CD4-positive, alpha-beta T cell treated with Interferon gamma for 1 hour (primary cell): ENCODE data around the gene ZFAND2B.
"Not testable (repeated sequence)": the region's sequence is repeated elsewhere in the genome, so short reads cannot be mapped to it uniquely, and the experiment has no call there.

Experiments used
- DNase-seq: peaks from one replicate; pipeline ENCODE4 v3.0.0-alpha.2; 2020

ZFAND2B gene

DNA sequence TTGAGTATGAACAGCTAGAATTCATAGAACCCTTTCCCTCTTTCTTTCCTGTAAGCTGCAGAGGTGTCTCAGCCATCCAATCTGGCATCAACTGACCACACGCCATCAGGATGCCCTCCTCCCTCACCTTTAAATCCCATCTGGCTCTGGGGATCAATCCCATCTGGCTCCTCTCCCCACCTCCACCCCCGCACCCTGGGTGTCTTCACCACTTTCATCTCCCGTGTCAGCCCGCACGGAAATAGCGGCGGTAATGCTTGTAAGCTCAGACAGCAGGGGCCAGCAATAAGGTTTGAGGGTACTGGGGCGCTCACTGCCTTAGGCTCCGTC, 46.0 kb downstream of the ZFAND2B start:
- DNase-seq = no peak

DNA sequence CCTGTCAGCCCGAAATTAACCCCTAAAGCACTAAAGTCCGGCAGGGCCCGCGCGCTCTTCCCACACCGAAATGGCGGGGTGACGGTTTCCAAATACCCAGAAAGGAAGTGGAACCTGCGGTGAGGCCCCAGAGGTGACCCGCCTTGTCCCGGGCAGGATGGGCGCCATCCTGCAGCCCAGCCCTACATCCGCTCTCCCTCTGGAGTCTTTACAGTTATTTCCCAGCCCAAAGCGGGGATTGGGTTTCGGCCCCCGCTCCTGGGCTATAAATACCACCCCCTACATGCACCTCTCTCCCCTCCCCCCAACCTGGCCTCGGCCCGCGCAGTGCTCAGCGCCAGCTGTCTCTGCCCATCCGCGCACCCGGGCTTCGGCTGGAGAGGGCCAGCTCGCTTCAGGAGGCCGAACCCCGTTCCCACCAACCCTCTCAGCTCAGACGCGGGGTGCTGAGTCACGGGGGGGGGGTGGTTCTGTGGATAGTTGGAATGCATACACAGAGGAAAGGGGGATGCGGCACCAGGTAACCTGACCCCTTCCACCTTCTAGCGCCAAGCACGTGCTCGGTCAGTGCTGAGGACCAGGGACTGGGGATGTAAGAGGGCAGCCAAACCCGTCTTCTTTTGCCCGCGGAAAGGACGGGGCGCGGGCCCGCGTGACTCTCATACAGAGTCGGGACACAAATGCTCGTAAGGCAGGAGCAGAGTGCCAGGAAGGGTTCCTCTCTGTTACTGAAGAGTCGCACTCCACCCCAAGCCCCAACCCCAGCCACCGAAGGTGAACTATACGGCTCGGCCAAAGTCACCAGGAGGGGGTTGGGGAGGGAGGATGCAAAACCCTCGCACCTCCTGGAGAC, 46.5 kb downstream of the ZFAND2B start, which contains the start of gene TUBA4B:
Gene TUBA4B (plus strand): TSS at position 344 of the 853 bp plus-strand sequence. CDS start 165 bp downstream, at position 509.
- DNase-seq = peak; percentile 36

DNA sequence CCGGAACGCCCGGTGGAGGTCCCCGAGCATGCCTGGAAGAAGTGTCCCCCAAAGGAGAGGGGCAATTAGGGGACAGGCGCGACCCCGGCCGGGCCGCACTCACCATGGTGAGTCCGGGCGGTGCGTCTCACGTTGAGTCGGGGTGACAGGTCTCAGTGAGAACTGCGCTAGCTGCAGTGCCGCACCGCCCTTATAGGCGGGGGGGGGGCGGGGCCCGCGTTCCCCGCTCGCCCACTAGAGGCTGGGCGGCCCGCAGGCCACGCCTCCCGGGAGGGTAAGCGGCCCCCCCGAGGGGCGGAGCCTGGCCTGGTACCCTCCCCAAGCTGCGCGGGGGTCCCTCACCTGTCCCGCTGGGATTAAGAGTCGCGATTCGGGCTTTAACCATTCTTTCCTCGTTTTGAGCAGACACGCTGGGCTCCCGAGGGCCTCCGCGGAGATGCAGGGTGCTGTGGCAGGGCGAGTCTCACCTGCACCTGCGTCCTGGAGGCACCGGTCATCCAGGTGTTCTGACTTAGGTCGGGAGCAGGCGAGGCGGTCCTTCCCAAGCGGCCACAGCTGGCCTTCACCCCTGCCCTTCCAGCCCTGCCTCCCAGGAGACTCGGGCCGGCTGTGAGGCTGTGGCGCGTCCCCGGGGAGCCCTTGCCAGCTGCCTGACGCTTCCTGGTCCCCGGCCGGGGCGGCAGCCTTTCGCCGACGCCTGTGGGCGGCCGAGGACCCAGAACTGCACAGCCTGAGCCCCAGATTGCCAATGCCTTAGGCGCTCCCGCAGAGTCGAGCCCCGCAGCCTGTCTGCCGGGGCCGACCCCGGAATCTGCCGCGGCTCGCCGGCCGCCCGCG, 47.4 kb downstream of the ZFAND2B start, which contains the start of gene TUBA4A:
Gene TUBA4A (minus strand): TSS at position 166 of the 837 bp plus-strand sequence. CDS start 60 bp downstream, at position 106.
- peak; percentile 92 for DNase-seq

DNA sequence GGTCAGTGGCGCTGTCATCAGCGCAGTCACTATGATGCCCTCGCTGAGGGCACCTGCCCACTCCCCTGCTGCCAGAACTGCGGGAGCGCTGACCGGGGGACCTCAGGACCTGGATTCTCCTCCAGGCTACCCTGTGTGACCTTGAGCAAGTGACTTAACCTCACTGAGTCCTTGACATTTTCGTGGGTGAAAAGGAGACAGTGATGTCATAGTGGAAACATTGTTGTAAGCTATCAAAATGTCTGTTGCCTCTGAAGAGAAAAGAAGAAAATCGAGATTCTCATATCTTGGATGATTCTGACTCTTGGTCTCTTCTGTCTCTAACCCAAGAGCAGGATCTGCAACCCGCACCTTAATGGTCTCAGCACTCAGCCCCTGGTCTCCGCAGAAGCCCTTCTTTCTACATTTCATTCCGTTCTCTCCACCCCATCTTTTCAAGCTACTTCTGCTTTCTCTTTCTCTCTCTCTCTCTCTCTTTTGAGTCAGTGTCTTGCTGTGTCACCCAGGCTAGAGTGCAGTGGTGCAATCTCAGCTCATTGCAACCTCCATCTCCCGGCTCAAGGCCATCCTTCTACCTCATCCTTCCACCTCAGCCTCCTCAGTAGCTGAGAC, 48.1 kb downstream of the ZFAND2B start:
- DNase-seq = peak; percentile 57

DNA sequence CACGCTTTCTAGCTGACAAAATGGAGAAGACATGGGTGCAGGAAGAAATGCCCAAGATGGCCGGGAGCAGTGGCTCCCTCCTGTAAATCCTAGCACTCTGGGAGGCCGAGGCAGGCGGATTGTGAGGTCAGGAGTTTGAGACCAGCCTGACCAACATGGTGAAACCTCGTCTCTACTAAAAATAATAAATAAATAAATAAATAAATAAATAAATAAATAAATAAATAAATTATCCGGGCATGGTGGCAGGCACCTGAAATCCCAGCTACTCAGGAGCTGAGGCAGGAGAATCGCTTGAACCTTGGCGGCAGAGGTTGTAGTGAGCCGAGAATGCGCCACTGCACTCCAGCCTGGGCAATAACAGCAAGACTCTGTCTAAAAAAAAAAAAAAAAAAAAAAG, 52.4 kb downstream of the ZFAND2B start:
- DNase-seq = not testable (repeated sequence)
